Fibroblast of lung (primary cell): ENCODE measurements around the gene VPS13D. TPM values are rescaled to one million over a fixed set of nuclear protein-coding genes. Genes with fewer than 3 reads are reported as not detected.

Experiments
- DNase-seq, 2 donors: peaks; one replicate each; pipeline versions ENCODE4 v3.0.0 to v3.0.0-alpha.2; 2010; ENCODE audit warnings: low read depth in 2 of 2
- H2AFZ ChIP-seq: 2 replicates; pipeline ENCODE4 v1.5.1; 2012; ENCODE audit warnings: low read length, control low read depth, inconsistent platforms
- H3K27ac ChIP-seq: 2 replicates; pipeline ENCODE4 v1.5.1; 2011; ENCODE audit warnings: low read length, control low read depth; ENCODE audit not compliant: insufficient read depth
- H3K27me3 ChIP-seq: 2 replicates; pipeline ENCODE4 v1.5.1; 2011; ENCODE audit warnings: mild to moderate bottlenecking, low read length; ENCODE audit not compliant: control insufficient read depth, insufficient read depth
- H3K36me3 ChIP-seq: 2 replicates; pipeline ENCODE4 v1.5.1; 2011; ENCODE audit warnings: low read length; ENCODE audit not compliant: control insufficient read depth, insufficient read depth
- H3K4me1 ChIP-seq: 2 replicates; pipeline ENCODE4 v1.5.1; 2011; ENCODE audit warnings: low read length; ENCODE audit not compliant: control insufficient read depth, insufficient read depth; ENCODE audit errors: extremely low read depth
- H3K4me2 ChIP-seq: 2 replicates; pipeline ENCODE4 v1.5.1; 2011; ENCODE audit warnings: low read length, control low read depth; ENCODE audit not compliant: insufficient read depth; ENCODE audit errors: extremely low read depth
- H3K4me3 ChIP-seq, 4 experiments: fragments of 200-600 bp in 1 of 4; sonication (generic) in 1 of 4; replicated peaks in 1 of 4; 2 replicates each; pipeline ENCODE4 v1.5.1; 2011 to 2016; ENCODE audit warnings: low read length in 4 of 4, low read depth in 3 of 4, mild to moderate bottlenecking in 3 of 4, control low read depth in 2 of 4, inconsistent platforms in 1 of 4, mixed read lengths in 1 of 4; ENCODE audit not compliant: insufficient read depth in 1 of 4; ENCODE audit errors: control extremely low read depth in 1 of 4
- H3K79me2 ChIP-seq: 2 replicates; pipeline ENCODE4 v1.5.1; 2012; ENCODE audit warnings: mild to moderate bottlenecking, low read length, inconsistent platforms; ENCODE audit not compliant: control insufficient read depth, insufficient read depth
- H3K9ac ChIP-seq: 2 replicates; pipeline ENCODE4 v1.5.1; 2011; ENCODE audit warnings: mild to moderate bottlenecking, low read length, control low read depth; ENCODE audit not compliant: insufficient read depth
- H3K9me3 ChIP-seq: 2 replicates; pipeline ENCODE4 v1.5.1; 2012; ENCODE audit warnings: low read depth, low read length; ENCODE audit not compliant: control insufficient read depth, insufficient read depth
- H4K20me1 ChIP-seq: 2 replicates; pipeline ENCODE4 v1.5.1; 2011; ENCODE audit warnings: low read length; ENCODE audit not compliant: control insufficient read depth, insufficient read depth; ENCODE audit errors: extremely low read depth
- CTCF ChIP-seq, 2 donors: IDR thresholded peaks in 1 of 2; conservative IDR thresholded peaks in 1 of 2; 1 replicate in 1 of 2; 2 replicates in 1 of 2; pipeline ENCODE4 v1.5.1; 2011 to 2012; ENCODE audit warnings: low read length in 2 of 2, control low read depth in 1 of 2, inconsistent platforms in 1 of 2, low read depth in 1 of 2, mild to moderate bottlenecking in 1 of 2
- EZH2 ChIP-seq: IDR thresholded peaks from 2 replicates; pipeline ENCODE4 v1.5.1; 2012; ENCODE audit warnings: low read length, control low read depth, mild to moderate bottlenecking; ENCODE audit errors: missing control alignments
- polyA plus RNA-seq, 2 donors: library from polyadenylated mRNA; depleted of rRNA in 1 of 2; stranded (reverse) in 1 of 2; unstranded in 1 of 2; fragments of >200 nt; gene quantifications; 2 replicates each; pipeline ENCODE4 v1.2.1, GENCODE V29; 2011 to 2012; ENCODE audit warnings: missing spikeins in 1 of 2
- total RNA-seq: library from RNA; depleted of rRNA; stranded (reverse); fragments of >200 nt; gene quantifications from 2 replicates; pipeline ENCODE4 v1.2.1, GENCODE V29; 2014

Gene VPS13D
- total and polyA plus RNA-seq, 2 donors (not counting 1 experiment from before 2014, with no cell fraction given), result 14.6 to 40.0 TPM

DNA sequence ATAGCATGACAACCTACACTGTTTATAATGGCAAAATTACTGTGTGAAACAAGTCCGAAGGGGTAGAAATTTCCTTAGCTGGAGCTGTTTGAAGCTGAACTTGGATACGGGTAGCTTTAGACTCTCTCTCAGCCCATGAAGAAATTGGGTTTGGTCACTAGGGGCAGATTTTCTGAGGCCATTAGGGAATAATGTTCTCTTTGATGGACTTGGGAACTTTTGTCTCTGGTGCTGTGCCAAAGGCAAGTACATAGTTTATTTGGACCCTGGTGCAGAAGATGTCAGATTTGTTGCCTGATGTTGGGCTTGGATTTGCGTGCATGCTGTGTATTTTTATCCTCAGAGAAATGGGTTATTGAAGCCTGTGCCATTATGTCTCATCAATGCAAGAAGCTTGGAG lies 109.6 kb downstream of the VPS13D start:
- H3K9me3 ChIP-seq, result no peaks in the 10 kb centered on the region
- H3K36me3 ChIP-seq, result peaks cover 1% of the 10 kb centered on the region
- DNase-seq, result peak in 1 of 2 donors; percentile 11
- TF ChIP-seq EZH2 (no peak), CTCF (conservative IDR thresholded peaks at IDR 0.05 in 1 of 2, IDR thresholded peaks at IDR 0.05 in 1 of 2; ENCODE audit: low read depth in 1 of 2, low read length in 2 of 2) (peak; percentile 28 to 34)
- H3K79me2 ChIP-seq, result no peaks in the 10 kb centered on the region
- H3K27ac ChIP-seq, result no peak overlapping the region
- H2AFZ ChIP-seq, result no peak overlapping the region
- no peak overlapping the region for H3K4me2 ChIP-seq
- H3K4me1 ChIP-seq, result no peaks in the 10 kb centered on the region
- no peaks in the 10 kb centered on the region for H4K20me1 ChIP-seq
- no peaks in the 10 kb centered on the region for H3K27me3 ChIP-seq
- H3K4me3 ChIP-seq, result no peak overlapping the region
- no peak overlapping the region for H3K9ac ChIP-seq

- TF ChIP-seq CTCF (conservative IDR thresholded peaks at IDR 0.05 in 1 of 2, IDR thresholded peaks at IDR 0.05 in 1 of 2; ENCODE audit: low read depth in 1 of 2, low read length in 2 of 2), result no peak
- no peak for TF ChIP-seq EZH2
- Histone ChIP-seq H4K20me1 (no peaks in the 10 kb centered on the region), H3K4me1 (no peaks in the 10 kb centered on the region), H3K27ac (no peak overlapping the region), H3K4me2 (no peak overlapping the region), H3K36me3 (peaks cover 1% of the 10 kb centered on the region), H3K9ac (no peak overlapping the region), H3K9me3 (no peaks in the 10 kb centered on the region), H3K27me3 (no peaks in the 10 kb centered on the region), H3K4me3 (no peak overlapping the region), H3K79me2 (no peaks in the 10 kb centered on the region), H2AFZ (no peak overlapping the region)
- no peak for DNase-seq
These were observed 110.1 kb downstream of the VPS13D start for GRCh38 chr1:12339811-12340543.

DNA sequence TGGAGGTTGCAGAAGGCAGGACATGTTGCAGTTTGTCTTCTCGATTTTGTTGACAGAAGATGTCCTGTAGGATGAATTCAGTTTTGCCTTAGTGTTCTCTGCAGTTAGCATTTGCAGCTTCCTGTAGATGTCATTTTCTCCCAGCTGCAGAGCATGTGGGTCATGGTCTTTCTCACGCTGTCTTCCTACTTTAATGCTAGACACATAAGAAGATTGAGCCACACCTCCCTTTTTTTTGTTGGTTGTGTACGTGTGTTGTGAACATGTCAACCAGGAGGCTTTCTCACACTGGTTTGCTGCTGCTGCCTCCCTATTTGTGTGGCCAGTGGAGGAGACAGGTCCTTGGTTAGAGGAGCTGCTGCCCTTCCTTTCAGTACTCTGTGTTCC lies 110.7 kb downstream of the VPS13D start:
- no peaks in the 10 kb centered on the region for H3K79me2 ChIP-seq
- no peak overlapping the region for H3K4me2 ChIP-seq
- no peaks in the 10 kb centered on the region for H3K4me1 ChIP-seq
- peaks cover 1% of the 10 kb centered on the region for H3K36me3 ChIP-seq
- H3K9ac ChIP-seq, result no peak overlapping the region
- no peaks in the 10 kb centered on the region for H4K20me1 ChIP-seq
- DNase-seq, result no peak
- H3K27ac ChIP-seq, result no peak overlapping the region
- no peak overlapping the region for H3K4me3 ChIP-seq
- H3K27me3 ChIP-seq, result no peaks in the 10 kb centered on the region
- no peak overlapping the region for H2AFZ ChIP-seq
- no peaks in the 10 kb centered on the region for H3K9me3 ChIP-seq
- no peak for TF ChIP-seq CTCF (conservative IDR thresholded peaks at IDR 0.05 in 1 of 2, IDR thresholded peaks at IDR 0.05 in 1 of 2; ENCODE audit: low read depth in 1 of 2, low read length in 2 of 2)
- no peak for TF ChIP-seq EZH2
